Measurements from ENCODE around the gene AP3B2.

Gene AP3B2

DNA sequence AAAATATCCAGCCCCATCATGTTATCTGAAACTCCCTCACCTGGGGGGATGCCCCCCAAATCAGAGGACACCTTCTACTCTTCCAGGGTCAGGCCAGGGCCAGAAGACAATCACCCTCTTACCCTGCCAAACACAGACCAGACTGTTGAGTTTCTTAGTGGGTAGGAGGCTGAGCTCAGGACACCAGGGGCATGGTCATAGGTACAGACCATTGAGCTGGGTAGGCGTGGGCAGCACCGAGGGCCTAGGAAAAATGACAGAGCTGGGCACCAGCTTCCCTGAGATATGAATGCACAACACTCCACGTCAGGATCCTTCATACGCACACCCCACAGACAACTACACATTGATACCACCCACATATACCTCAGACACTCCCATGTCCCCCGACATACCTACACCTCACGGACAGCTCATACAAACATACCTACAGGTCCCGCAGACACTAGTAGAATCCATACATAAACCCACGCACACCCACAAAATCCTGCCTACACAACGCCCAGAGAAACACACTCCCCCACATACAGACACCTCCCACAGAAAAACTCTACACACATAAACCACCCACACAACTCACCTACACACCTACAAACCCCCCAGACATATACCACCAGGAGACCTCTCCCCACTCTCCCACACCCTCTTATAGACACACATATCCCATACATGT, 11.8 kb downstream of the AP3B2 start:
- DNase-seq, result no peak

DNA sequence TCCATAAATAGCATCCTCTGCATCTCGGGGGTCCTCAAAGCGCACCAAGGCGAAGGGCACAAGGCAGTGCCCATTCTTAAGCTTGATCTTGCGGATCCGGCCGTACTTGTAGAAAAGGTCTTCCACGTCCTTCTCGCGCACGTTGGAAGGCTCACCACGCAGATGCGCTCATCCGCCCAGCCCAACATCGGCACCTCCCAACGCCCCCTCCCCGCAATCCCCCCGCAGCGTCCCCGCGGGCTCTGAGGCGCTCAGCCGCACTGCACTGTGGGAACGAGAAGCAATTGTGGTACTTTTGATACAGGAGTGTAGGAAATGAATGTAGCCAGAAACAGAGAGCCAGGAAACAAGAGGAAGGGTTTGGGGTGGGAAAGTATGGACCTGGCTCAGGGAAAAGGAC, 17.5 kb downstream of the AP3B2 start:
- DNase-seq, result no peak

DNA sequence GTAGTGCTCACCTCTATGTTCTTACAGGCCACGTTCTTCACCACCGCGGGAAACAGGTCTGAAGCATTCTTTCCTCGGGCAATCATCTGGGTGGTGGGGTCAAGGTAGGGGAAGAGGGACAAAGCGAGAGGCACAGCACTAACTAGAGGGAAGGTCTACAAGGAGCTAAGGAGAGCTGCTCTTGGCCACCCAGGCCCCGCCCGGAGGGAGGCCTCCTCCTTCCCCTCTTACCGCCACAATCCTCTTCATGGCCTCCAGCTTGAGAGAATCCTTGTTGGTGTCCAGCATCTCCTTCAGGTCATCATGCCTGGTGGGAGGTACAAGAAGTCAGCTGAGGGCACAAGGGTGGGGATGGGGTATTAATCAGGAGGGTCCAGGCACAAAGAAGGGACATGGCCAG, 20.5 kb downstream of the AP3B2 start:
- DNase-seq, result no peak

DNA sequence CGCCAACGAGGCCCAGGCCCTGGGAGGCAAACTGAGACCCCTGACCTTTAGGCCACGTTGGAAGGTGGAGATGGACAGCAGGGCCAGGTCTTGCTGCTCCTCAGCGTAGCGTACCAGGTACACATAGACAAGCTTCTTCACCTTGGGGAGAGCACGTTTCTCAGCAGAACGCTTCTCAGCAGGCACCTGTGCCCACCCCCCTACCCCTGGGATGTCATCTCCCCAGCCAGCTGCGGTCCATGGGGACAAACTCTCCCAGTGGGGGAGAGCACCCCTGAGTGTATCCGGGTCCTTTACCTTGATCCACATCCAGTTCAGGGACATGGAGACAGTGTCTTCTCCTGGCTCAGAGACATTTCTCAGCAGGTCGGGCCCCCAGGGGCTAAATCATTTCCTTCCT, 21.0 kb downstream of the AP3B2 start:
- DNase-seq, result no peak

DNA sequence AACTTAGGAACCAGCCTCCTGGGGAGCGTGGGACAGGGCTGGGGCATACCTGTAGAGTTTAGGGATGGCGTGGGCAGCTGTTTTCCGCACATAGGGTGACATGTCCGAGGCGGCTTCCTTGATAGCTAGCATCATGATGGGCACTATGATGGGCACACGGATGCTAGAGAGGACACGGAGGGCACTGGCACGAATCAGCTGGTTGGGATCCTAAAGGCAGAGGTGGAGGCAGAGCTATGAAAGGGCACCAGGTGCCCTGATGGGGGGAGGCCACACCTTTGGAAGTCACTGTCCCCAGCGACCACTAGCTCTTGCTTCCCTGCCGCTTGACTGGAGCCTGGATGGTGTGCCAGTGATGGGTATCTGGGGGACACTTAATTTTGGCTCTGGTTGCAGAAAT, 28.3 kb downstream of the AP3B2 start:
- no peak for DNase-seq

DNA sequence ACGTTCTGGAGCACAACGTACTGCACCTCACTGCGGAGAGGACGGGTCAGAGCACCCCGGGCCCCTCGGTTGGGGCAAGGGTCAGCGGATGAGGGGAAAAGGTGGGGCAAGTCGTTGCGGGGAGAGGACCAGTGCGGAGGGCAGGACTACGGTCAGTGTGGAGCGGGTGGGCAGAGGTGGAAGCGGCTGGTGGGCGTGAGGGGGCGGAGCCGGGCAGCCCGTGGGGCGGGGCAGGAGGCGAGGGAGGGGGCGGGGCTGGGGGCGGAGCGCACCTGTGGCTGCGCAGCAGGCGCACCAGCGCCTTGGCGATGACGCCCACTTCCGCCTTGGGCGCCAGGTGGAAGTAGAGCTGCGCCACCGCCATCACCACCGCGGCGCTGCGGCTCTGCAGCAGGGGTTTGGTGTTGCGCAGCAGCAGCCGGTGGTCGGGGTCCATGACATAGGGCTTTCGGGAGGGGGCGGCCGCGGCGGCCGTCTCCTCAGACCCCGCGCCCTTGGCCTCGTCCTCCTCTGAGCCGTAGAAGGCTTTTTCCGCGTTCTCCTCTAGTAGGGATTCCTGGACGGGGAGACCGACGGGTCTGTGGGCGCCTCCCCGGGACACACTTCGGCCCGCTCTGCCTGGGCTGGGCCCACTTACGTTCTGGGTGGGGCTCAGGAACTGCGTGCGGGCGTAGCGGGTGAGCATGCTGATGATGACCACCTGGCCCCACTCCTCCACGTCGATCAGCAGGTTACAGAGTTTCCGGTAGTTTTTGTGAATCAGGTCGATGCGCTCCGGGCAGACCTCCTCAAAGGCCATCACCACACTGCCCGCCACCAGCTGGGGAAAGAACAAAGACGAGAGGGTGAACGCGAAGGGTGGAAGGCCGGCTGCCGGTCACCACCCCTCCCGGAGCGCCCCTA, 29.2 kb downstream of the AP3B2 start:
- no peak for DNase-seq

DNA sequence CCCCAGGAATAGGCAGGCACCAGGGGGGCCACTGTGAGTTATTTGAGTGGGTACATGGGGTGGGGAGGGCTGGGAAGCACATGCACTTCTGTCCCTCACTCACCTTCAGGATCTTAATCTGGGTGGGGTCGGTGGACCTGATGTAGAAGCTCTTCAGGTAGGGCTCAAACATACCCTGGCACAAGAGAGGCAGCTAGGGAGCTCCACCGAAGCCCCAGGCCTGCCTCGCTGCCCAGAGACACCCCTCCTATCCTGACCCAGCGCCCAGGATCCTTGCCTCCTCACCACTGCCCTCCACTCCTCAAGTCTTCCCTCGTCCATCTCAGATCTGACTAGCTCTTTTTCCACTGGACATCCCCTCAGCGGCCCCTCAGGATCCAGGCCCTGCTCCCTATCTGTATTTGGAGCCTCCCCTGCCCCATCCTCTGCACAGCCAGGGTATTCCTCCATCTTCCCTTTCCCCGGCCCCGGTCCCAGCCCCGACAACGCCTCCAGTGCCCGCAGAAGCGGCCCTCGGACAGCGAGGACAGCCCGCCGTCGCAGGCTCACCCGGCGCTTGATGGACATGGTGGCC, 30.0 kb downstream of the AP3B2 start:
- no peak for DNase-seq

DNA sequence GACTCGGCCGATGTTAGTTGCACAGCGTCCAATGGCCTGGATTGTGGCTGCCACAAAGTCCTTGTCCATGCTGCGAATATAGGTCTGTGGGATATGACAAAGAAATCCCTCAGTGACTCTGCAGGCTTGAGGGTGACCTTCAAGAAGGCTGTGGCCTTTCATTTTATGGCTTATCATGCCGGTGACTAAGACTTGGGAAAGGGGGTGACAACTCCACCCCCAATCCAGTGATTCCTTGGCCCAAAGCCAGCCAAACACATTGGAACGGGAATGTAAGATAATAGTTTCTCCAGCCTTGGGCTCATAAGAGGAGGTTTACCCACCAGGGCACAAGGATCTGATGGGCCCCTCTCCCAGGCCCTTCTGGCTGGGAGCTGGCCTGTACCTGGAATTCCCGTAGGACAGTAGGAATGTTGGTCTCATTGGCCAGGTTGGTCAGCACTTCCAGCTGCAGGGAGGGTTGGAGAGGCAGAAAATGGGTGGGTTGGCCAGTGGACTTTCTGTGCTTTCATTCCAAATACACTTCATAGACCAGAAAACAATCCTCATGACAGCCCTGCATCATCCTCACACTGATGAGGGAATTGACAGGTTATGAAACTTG, 31.9 kb downstream of the AP3B2 start:
- no peak for DNase-seq

DNA sequence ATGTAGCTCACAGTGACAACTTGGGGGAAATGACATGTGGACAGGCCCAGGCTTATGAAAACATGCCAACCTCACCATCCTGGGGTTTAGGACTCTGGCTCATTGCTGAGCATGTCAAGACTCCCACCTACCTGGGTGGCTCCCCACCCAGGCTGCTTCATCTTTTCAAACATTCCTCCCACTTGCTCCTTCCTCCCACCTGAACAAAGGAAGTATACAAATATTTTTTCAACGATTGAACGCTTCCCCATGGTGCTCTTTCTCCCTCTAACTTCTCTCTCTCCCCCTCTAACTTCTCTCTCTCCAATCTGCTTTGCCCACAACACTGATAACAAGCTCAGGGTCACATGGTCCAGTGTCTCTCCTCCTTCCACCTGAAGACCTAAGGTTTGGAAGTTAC, 34.8 kb downstream of the AP3B2 start:
- DNase-seq, result no peak

DNA sequence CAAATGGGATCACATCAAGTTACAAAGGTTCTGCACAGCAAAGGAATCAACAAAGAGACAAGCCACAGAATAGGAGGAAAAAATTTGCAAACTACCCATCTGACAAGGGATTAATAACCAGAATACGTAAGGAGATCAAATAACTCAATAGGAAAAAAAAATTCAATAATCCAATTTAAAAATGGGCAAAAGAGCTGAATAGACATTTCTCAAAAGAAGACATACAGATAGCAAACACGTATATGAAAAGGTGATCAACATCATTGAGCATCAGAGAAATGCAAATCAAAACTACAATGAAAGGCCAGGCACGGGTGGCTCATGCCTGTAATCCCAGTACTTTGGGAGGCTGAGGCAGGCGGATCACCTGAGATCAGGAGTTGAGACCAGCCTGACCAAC, 39.0 kb downstream of the AP3B2 start:
- no peak for DNase-seq

DNA sequence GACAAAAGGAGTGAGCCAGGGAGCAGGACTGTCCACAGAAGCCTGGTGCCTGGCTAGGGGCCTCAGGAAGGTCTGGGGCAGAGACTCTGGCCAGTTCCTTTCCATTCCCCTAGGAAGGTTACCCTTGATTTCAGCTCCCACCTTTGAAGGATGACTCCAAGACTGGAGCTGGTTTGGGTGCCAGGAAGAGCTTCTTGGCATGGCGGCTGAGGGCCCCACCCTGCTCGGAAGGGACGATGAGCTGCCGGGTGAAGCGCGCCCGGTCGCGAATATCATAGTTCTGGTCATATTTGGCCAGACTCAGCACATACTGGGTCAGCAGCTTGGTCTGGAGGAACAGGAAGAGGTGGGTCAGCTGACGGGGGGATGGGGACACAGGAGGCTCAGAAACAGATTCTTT, 43.1 kb downstream of the AP3B2 start:
- no peak for DNase-seq

DNA sequence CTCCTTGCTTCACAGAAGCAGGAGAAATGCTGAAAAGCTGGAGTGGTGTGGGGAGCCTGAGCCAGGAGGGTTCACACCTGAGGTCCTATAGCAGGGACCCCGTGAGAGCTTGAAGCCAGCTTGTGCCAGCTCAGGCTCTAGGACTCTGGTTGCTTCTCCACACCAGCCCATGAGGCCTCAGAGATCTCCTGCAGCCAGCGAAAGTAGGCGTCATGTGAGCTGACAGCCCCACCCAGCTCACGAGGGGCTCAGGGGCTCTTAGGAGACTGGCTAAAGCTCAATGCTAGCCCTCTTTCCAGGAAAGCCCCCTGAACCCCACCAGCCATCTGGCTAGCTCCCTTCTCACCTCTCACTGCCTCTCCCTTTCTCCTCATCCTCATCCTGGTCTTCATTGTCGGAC, 45.7 kb downstream of the AP3B2 start:
- no peak for DNase-seq

DNA sequence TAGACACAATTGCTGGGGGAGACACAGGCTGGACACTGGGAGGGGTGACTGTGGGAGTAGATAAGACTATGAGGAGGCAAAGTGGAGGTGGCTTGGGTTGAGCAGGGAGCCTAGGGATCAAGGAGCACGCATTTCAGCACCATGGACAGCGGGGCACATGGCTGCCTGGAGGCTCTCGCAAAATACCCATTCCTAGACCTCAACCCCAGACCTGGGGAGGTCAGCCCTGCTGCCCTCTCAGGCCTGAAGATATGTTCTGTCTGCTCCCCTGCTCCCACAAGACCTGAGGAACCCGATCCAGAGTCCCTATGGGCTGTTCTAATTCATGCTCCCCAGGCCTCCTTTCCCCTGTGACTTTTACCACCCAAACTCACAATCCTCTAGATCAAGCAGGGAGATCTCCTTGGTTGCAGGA, 46.5 kb downstream of the AP3B2 start:
- DNase-seq, result no peak

DNA sequence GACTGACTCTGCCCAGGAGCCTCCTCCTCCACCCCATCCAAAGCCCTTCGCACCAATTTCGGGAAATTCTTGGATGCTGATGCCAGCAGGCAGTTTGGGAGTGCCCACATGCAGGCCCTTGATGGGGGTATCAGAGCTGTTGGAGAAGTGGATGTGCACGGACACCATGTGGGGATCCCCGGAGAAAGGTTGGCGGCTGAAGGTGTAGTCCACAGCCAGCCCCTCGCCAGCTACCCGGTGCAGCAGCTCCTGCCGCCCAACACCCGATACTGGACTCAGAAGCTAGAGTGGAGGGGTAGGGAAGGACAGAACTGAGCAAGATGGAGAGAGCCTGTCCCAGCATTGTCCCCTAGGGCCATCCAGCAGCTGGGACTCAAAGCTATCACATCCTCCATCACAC, 47.0 kb downstream of the AP3B2 start:
- no peak for DNase-seq

DNA sequence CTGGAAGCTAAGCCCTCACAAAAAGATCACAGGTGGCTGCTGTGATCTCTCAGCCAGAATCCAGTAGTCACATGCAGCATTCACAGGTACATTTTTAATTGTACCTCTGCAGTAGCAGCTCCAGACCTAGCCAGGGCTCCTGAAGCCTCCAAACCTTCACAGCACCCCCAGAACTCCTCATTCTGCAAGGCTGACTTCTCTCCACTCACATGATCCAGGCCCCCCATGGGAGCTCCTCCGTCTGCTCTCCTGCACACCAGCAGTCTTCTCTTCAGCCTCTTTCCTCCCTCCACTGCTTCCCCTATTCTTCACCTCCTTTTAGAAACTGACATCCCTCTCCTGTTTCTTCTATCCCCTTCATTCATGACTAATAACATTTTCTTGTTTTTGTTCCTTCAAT, 49.3 kb downstream of the AP3B2 start:
- DNase-seq, result no peak

DNA sequence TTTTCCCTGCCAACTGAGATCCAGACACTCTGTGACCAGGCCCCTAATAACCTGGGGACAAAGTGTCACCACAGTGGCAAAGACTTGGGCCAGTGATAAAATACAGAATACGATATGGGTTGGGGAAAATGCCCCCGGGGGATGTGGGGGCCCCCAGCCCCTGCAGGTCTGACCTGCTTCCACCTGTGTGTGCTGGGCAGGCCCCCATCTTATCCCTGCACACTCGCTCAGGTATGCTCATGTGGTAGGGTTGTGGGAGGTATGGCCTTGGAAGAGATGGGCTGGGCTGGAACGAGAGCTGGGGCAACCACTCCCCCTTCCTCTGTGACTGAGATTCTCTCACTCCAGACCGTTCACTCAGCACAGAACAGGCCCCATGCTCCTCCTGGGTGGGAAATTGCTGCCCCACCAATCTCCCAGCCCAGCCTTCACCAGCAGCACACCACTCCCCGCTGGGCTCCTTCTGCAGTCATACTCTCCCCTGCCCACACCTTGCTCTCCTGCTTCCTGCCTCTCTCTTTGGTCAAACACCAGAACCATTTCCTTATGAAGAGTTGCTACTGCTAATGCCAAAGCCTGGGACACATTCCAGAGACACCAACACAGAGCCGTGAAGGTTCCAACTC, 52.9 kb downstream of the AP3B2 start:
- DNase-seq, result no peak

DNA sequence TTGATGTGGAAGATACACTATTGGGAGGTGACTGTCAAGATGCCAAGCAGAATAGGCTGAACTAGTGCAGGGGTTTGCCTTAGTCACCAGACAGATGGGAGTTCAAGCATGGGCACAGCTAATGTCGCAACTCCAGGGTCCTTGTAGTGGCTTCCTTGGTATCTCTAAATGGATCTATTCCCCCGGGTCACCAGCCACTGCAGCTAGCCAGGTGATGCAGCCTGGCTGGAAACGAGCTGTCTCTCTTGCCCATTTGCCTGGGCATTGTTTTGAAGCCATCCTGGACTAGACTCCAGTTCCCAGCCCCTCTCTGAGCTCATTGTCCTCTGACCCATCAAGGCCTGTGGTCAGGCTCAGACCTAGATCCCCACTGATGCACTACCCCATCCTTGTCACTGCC, 54.1 kb downstream of the AP3B2 start:
- no peak for DNase-seq

DNA sequence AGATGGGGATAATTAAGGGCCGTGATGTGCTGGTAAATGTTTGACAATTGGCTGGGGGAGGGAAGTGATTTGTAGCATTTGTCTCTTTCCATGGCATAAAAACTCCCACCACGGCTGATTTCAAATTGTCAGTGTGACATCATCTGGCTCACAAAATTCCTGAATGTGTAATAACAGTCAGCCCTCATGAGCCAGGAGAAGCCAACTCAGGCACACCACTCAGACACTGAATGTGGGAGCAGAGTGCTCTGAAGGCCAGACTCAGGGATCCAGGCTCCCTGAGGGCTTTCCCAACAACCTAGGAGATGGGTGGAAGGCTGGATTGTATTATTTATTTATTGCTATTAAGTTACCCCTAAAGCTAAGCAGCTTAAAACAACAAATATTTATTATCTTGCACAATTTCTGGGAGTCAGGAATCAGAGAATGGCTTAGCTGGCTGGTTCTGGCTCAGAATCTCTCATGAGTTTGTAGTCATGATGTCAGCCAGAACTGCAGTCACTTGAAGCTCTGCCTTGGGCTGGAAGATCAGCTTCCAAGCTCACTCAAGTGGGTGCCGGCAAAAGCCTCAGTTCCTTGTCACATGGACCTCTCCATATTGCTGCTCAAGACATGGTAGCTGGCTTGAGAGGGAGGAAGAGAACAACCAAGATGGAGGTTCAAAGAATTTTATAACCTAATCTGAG, 56.0 kb downstream of the AP3B2 start:
- DNase-seq, result no peak

DNA sequence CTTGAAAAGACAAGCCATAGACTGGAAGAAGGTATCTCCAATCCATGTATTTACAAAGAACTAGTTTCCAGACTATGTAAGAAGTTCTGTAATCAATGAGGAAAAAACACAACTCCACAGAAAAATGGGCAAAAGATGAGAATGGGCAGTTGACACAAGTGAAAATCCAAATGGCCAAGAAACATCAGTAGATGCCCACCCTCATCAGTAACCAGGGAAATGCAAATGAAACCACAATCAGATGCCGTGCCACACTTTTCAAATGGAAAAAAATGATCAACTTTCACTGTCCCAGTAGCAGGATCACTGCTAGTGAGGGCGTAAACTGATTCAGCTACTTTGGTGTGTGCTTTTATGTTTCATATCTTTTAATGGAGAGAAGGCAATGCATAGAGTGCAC, 58.0 kb downstream of the AP3B2 start:
- DNase-seq, result no peak

DNA sequence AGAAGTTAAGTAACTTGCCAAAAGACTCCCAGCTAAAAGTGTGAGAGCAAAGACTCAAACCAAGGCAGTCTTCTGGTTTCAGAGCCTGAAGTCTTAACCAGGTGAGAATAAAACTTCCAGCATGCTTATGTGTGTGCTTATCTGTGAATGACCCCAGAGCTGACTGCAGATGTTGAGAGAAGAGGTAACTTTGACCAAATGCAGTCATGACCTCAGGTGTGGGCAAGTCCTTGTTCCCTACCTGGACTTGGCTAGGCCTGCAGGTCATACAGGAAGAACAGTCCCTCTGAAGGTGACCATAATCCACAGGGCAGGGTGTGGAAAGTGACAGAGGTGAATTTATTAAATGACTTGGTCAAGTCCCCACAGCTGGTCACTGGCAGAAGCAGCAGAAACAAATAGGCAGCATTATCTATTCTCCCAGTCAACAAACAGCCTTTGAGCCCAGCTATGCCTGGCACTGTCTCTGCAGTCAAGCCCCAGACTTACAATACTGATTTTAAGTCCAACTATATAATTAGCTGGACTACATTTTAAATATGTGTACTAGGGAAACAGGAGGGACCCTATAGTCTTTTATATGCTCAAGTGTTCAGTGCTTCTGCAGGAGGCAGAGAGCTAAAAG, 59.5 kb downstream of the AP3B2 start:
- no peak for DNase-seq

DNA sequence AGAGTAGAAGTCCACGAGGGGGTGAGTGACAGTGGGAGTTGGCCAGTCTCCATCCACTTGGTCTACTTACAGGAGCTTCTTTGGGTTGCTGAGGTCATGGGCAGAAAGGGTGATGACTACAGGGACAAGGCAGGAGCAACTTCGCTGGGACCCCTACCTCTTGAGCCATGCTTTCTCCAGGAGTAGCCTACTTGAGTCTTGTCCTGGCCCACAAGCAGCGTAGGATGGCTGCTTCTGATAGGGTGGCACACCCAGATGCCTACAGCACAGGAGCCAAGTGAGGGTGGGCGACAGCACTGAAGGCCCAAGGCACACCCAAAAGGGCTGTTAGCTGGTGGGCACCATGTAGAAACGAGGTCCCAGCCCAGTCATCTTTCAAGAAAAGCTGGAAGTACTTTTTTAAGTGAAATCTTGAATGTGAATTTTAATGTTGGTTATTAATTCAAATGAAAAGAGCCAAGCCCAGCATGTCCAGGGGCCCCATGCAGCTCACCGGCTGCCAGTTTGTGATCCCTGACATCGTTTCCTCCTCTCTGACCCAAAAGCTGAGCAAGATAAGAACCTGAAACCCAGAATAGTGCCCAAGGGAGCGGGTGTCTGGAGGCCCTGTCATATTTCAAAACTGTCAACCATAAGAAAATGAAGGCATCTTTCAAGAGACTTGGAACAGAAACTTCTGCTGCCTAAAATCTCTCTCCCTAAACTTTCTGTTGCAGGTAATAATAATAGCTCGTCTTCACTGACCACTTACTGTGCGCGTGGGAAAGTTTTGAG, 60.3 kb downstream of the AP3B2 start:
- DNase-seq, result no peak
